GM19351 (cell line): ENCODE measurements around the gene KRTAP12-1.
"Not testable (repeated sequence)": the region's sequence is repeated elsewhere in the genome, so short reads cannot be mapped to it uniquely, and the experiment has no call there.

Experiments used
- ATAC-seq: cut with Tn5 transposase; IDR thresholded peaks from one replicate; pipeline ENCODE4 v1.9.1; 2021; ENCODE audit warnings: mild to moderate bottlenecking, moderate library complexity; ENCODE audit not compliant: unreplicated experiment

Gene KRTAP12-1

DNA sequence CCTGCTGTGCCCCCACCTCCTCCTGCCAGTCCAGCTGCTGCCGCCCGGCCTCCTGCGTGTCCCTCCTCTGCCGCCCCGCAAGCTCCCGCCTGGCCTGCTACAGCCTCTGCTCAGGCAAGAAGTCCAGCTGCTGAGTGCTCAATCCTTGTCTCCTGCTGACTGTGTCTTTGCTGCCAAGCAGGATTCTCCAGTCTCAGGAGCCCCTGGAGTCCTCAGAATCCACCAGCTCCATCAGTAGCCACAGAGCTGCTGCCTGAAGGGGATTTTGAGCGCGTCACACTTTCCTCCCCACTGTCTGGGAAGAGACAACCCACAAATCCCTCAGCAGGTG is 34.8 kb downstream of the KRTAP12-1 start:
- ATAC-seq, result no peak

DNA sequence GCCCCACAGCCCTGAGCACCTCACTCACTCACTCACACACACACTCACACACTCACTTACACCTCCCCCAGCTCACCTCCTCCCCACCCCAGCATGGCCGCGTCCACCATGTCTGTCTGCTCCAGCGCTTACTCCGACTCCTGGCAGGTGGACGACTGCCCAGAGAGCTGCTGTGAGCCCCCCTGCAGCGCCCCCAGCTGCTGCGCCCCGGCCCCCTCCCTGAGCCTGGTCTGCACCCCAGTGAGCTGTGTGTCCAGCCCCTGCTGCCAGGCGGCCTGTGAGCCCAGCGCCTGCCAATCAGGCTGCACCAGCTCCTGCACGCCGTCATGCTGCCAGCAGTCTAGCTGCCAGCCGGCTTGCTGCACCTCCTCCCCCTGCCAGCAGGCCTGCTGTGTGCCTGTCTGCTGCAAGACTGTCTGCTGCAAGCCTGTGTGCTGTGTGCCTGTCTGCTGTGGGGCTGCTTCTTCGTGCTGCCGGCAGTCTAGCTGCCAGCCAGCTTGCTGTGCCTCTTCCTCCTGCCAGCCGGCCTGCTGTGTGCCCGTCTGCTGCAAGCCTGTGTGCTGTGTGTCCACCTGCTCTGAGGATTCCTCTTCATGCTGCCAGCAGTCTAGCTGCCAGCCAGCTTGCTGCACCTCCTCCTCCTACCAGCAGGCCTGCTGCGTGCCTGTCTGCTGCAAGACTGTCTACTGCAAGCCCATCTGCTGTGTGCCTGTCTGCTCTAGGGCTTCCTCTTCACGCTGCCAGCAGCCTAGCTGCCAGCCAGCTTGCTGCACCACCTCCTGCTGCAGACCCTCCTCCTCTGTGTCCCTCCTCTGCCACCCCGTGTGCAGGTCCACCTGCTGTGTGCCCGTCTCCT is 35.4 kb downstream of the KRTAP12-1 start, which contains the start of gene KRTAP10-11:
TSS of gene KRTAP10-11 (plus strand) at position 49 of the 856 bp plus-strand sequence. CDS start at position 94, 45 bp downstream.
- not testable (repeated sequence) for ATAC-seq

DNA sequence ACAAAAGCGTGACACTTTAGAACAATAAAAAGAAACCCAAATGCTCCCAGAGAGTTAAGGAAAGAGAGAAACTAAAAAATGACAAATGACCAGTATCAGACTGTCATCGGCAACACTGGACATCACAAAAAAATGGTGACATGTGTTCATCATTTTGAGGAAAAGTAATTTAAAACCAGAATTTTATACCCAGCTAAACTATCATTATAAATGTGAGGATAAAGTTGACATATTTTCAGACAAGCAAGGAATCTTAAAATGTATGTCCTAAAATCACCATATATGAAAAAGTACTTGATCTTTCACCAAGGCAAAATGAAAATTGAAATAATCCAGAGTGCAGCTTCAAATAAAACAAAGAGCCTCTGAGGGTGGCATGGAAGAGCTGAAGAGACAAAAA is 37.1 kb downstream of the KRTAP12-1 start:
- ATAC-seq, result no peak

DNA sequence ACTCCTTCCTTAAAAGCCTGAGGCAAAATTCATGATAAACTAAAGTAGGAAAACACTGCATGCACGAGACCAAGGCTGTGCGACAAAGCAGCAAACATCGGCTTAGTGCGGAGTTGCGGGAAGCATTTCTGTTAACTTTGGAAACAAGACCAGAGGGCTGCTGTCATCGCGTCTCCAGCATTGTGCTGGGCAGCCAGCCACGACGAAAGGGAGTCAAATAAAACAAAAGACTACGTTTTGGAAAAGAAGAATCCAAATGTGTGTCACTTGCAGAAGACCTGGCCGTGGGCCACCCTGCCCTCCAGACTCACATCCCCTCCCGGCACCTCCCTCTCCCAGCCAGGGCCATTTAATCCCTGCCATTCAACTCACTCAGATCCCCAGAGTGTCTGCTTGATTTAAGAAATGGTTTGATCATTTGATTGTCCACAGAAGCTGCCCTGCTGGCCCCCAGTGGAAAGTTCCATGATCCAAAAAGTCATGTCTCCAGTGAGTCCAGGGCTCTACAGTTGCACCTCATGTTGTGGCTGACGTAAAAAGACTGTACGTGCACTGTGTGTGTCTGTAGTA is 38.1 kb downstream of the KRTAP12-1 start:
- no peak for ATAC-seq

DNA sequence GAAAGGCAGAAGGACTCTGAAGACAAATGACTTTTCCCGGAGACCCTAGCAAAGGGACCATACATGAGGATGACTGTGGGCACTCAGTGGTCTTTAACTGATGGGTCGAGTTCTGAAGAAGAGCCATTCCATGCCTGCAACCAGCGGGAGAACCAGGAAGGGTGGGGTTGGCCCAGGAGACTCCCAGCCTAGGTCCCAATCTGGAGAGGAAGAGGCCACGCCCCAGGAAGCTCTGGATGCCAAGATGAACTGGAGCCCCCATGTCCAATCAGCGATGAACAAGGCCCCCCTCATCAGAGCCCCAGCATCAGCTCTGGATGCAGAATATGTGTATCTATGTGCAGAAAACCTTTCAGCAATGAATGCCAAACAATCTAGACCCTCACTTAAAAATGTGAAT is 41.2 kb downstream of the KRTAP12-1 start:
- ATAC-seq, result no peak

DNA sequence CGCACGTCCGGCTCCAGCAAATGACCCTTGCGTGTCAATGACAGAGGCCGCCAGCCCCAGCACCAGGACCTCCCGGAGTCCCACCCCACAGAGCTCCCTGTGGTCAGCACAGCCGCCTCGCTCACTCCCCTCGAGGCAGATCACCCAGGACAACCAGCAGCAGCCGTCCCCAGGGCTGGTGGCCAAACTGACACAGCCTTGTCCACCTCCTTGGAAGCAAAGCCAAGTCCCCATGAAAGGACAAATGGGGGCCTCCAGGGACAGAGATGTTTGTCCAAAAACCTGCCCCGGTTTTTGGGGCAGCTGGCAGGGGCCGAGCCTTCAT is 42.7 kb downstream of the KRTAP12-1 start:
- ATAC-seq, result no peak

DNA sequence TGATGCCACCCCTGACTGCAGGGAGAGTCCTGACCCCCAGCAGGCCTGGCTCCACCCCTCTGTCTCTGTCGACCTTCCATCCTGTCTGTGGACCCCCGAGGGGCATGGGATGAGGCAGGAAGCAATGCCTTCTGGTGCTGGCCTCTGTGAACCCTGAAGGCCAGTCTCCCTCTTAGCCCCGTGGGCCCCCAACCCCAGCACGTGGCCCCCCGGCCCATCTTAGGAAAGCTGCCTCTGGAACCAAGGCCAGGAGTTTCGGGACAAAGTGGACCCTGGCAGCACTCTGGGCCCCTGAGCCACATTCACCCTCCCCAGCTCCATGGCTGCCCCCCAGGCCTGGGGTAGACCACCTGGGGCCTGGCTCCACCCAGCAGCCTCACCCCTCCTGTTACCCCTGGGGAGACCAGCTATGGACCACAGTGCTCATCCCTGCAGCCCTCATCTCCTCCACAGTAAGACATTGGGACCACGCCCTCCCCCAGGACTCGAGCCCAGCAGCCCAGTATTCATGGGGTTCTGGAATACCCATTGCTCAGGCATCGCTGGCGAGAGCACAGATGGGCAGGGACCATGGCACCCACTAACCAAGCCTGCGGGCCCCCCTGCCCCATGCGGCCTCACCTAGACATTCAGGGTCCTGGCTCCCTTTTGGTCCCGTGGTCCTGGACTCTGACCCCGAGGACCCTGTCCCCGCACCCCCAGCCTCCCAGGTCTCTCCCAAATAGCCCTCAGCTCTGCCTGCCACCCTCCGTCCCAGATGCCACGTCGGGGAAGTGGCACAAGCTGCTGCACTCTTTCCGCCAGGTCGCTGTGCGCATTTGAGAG is 43.2 kb downstream of the KRTAP12-1 start:
- not testable (repeated sequence) for ATAC-seq

DNA sequence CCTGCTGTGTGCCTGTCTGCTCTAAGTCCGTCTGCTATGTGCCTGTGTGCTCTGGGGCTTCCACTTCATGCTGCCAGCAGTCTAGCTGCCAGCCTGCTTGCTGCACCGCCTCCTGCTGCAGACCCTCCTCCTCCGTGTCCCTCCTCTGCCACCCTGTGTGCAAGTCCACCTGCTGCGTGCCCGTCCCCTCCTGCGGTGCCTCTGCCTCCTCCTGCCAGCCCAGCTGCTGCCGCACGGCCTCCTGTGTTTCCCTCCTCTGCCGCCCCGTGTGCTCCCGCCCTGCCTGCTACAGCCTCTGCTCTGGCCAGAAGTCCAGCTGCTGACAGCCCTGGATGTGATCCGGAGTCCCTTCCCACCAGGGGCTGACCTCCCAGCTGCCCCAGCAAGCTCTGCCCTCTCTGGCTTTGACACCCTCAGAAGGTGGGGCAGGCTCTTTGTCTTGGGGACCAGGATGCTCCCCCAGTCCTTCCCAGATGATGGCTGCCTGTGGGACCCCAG is 44.1 kb downstream of the KRTAP12-1 start:
- not testable (repeated sequence) for ATAC-seq

DNA sequence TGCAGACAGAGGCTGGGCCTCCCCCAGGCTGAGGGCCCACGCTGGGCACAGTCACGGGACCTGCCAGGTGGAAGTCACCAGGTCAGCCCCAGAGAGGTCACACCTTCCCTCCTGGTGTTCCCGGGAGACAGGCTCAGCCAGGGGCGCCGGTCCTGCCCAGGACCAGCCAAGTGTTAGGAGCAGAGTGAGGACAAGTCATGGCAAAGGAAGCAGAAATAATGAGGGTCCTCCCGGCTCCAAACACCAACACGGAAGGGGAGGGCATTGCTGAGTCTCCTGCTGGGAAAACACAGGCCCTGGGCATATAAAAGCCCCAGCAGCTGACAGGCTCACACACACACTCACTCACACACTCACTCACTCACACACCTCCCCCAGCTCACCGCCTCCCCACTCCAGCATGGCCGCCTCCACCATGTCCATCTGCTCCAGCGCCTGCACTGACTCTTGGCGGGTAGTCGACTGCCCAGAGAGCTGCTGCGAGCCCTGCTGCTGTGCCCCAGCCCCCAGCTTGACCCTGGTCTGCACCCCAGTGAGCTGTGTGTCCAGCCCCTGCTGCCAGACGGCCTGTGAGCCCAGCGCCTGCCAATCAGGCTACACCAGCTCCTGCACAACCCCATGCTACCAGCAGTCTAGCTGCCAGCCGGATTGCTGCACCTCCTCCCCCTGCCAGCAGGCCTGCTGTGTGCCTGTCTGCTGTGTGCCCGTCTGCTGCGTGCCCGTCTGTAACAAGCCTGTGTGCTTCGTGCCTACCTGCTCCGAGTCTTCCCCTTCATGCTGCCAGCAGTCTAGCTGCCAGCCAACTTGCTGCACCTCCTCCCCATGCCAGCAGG is 44.7 kb downstream of the KRTAP12-1 start, which contains the start of gene KRTAP10-10:
TSS of gene KRTAP10-10 (plus strand) at position 339 of the 833 bp plus-strand sequence. CDS start at position 401, 62 bp downstream.
- ATAC-seq, result no peak

DNA sequence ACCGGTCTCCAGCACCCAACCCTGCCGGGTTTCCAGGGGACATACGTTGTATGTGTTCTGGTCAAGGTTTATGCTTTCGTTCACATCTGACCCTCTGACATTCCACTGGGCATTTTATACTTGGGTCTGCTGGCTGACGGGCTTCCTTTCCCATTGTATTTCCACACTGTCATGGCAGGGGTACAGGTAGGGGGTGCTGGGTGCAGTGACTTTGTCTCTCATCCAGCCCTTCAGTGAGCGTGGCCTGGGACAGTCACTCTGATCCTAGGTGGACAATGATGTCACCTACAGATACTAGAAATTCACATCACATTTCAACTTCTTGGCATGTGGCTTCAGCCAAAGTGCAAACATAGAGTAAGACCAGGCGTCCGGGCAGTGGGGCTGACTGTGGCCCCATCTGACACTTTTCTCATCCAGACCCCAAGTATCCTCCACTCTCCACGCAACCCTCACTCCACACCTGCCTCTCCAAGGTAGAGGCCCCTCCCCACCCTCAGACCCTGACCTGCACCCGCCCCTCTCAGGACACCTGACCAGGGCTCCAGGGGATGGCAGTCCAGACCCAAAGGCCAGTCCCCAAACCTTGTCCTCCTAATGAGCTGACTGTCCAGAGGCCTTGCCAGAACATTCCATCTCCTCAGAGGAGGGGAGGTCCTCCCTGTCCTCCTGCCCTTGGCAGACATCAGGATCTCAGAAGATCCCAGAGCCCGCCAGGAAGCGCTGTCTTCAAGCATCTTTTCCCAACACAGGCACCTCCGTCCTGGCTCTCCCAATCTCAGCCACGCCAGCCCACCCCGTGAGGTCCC is 45.5 kb downstream of the KRTAP12-1 start:
- no peak for ATAC-seq

DNA sequence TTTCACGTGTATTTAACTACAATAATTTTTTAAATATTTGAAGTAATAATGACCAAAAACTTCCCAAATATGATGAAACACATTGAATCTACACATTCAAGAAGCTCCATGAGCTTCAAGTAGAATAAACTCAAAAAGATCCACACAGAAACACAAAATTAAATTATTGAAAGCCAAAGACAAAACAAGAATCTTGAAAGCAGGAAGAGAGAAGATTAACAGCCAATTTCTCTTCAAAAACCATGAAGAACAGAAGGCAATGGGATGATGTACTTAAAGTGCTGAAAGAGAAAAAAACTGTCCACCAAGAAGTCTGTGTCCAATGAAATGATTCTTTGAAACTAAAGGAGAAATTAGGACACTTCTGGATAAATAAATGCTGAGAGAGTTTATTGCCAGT is 49.9 kb downstream of the KRTAP12-1 start:
- no peak for ATAC-seq
